ENCODE results near the gene SUGCT.

Gene SUGCT

DNA sequence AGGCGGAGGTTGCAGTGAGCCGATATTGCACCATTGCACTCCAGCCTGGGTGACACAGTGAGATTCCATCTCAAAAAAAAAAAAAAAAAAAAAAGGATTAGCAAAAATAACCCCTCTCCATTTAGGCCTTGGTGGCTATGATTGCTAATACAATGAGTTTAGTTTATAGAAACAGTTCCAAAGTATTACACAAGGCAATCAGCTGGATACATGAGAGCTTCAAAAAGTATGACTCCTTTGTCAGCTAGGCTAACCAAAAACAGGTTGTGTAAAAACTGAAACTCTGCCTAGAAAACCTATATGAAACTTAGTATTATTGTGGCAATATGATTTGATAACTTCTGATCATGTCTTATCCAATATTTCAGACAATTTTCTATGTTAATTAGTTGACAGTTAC lies 57.2 kb downstream of the SUGCT start:
- TF ChIP-seq, protein P1, sequence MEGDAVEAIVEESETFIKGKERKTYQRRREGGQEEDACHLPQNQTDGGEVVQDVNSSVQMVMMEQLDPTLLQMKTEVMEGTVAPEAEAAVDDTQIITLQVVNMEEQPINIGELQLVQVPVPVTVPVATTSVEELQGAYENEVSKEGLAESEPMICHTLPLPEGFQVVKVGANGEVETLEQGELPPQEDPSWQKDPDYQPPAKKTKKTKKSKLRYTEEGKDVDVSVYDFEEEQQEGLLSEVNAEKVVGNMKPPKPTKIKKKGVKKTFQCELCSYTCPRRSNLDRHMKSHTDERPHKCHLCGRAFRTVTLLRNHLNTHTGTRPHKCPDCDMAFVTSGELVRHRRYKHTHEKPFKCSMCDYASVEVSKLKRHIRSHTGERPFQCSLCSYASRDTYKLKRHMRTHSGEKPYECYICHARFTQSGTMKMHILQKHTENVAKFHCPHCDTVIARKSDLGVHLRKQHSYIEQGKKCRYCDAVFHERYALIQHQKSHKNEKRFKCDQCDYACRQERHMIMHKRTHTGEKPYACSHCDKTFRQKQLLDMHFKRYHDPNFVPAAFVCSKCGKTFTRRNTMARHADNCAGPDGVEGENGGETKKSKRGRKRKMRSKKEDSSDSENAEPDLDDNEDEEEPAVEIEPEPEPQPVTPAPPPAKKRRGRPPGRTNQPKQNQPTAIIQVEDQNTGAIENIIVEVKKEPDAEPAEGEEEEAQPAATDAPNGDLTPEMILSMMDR (IDR thresholded peaks at IDR 0.05) = no peak

DNA sequence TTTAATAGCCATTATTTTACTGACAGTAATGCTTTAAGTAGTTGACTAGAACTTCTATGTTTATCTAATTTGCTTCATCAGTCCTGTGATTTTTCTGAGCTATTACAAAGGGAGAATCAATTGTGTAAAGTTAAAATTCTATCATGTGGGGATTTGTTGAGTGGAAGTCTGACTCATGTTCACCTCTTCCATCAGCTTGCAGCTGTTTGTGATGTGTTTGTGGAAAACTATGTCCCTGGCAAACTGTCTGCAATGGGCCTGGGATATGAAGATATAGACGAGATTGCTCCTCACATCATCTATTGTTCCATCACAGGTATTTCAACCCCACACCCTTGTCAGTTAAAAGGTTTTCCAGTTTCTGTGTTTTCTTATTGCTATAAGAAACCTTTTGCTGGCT lies 59.9 kb downstream of the SUGCT start:
- TF ChIP-seq, protein P1 (IDR thresholded peaks at IDR 0.05) = no peak

DNA sequence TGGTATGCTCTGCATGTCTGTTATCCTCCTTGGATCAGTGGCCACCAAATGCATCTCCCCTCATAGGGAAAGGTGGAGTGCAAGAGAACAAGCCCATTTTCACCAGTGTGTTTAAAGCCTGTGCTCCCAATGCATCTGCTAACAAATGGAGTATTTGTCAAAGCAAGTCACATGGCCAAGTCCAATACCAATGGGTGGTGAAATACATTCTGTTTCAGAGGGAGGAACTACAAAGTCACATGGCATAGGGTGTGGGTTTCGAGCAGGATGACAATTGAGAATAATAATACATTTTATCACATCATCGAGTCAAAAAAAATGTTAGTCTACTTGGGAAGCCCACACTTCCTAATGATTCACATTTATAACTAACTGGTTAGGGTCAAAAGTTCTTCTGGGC lies 62.7 kb downstream of the SUGCT start:
- TF ChIP-seq, protein P1 (IDR thresholded peaks at IDR 0.05) = no peak

DNA sequence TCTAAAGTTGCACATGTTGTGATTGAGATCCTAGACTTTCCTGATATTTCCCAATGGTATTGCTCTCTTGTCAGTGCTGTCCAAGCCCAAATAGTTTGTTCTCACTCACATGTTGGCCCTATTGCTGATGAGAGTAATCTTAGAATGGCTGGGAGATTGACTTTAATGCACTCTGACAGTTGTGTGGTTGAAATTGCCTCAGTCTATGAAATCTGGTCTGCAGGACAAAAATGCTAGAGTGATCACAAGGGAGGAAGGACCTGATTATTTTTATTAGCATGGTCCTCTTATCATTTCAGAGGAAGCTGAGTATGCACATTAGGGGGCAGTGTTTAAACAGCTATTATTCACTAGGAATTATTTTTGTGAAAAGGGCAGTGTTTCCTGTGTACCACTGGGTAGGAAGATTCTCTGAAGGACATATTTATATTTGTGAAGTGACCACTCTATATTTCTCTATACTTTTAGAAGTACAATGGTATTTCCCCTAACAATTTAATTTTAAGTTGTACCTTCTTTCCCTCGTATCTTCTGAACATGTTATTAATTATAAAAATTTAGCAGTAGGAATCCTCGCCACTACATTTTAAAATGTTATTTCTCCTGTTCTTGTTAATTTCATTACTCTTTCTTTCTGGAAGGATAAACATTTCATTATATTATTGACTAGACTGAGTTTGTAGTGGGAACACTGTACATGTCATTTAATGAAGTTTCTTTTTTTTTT lies 64.4 kb downstream of the SUGCT start:
- TF ChIP-seq, protein P1 (IDR thresholded peaks at IDR 0.05) = peak; percentile 46

DNA sequence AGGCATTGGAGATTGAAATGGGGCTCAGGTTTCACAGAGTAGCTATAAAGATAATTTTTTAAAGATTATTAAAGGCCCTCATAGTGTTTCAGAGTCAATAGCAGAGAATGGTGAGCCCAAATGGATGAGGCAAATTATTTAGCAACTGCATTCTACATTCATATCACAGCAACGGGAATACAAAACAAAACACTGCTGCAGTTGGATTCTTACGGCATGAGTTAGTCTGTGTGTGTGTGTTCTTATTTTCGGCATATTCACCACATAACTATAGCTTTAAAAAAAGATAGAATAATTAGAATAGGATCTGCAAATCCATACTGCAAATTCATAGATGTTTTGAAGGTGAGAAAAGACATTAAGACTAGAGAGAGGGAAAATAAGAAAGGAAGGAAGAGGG lies 66.0 kb downstream of the SUGCT start:
- TF ChIP-seq, protein P1 (IDR thresholded peaks at IDR 0.05) = no peak

DNA sequence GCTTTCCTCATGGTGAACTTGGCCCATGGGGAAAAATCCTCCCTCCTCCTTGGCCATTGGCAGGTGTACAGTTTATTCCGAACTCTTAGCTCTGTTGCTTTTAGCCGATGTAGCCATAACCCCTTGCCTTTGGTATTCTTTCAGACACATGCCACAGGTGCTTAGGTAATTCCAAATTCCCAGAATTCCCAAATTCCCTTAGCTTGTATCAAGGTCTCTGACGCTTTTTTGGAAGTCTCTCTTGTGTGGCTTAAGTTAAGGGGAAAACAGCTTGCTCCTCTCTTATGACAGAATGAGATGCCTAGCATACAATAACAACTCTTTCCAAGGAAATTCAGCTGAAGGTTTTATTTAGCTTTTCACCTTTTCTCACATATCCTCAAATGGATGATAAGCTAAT lies 68.0 kb downstream of the SUGCT start:
- TF ChIP-seq, protein P1 (IDR thresholded peaks at IDR 0.05) = no peak

DNA sequence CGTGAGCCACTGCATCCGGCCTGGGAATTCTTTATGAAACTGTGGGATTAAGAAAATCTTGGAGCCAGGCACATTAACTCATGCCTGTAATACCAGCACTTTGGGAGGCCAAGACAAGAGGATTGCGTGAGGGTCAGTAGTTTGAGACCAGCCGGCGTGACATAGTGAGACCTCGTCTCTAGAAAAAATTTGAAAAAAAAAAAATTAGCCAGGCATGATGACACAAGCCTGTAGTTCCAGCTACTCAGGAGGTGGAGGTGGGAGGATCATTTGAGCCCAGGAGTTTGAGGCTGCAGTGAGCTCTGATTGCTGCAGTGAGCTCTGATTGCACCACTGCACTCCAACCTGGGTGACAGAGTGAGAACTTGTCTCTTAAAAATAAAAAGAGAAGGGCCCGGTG lies 69.8 kb downstream of the SUGCT start:
- TF ChIP-seq, protein P1 (IDR thresholded peaks at IDR 0.05) = no peak

DNA sequence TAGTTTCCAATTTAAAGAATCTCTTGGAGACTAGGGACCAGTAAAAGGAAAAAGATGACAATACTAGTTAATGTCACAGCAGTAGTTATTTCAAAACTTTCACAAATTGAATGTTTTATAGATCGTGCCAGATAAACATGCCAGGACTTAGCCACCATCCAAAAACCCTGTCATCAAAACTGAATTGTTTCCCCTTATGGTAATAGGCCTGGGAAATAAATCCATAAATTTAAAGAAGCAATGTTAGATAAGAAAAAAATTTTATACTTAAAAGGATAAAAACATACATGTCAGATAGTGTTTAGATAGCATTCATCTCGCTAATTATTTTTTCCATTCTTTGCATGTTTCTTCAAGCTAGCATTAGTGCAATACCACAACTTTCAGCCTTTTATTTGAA lies 71.2 kb downstream of the SUGCT start:
- TF ChIP-seq, protein P1 (IDR thresholded peaks at IDR 0.05) = no peak
